ENCODE measurements around the gene CYB561D1. TPM values are rescaled to one million over a fixed set of nuclear protein-coding genes. Genes with fewer than 3 reads are reported as not detected.

Gene CYB561D1
- total and polyA plus RNA-seq, 2 donors (not counting 3 experiments of a cell fraction or from before 2014, with no cell fraction given): 7.2 to 7.3 TPM

DNA sequence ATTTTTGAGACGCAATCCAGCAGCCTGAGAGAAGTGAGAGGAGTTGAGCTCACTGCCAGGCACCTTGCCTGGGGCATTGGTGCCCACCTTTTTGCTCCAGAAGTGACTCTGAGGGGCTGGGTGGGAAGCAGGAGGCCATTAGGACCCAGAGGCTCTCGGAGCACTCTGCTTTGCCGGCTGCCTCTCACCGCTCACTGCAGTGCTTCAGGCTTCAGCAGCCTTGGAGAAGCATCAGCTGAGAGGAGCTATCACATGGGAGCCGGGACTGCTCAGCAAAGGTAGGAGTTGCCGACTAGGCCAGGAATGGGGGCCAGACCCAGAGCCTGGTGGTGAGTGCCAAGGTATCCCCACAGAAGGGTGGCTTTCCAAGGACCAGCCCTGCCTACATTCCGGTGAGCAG is 45.8 kb downstream of the CYB561D1 start, which contains the start of gene GPR61:
TSS of gene GPR61 (plus strand) at position 197 of the 400 bp plus-strand sequence. CDS start 3,151 bp downstream, outside the sequence.
- DNase-seq (ENCODE audit: low read depth, low spot score) (no peak), FAIRE-seq (no peak)
- intact Hi-C loops (cut with micrococcal nuclease): loop anchor here (10.0 kb wide), 1 partner anchor 355 kb away; no protein-coding TSS in a partner anchor

More for the DNA sequence above, 45.8 kb downstream of the CYB561D1 start, which contains the start of gene GPR61:
- Histone ChIP-seq H3K36me3 (ENCODE audit: control insufficient read depth in 2 of 2, extremely low read depth in 1 of 2, insufficient read depth in 2 of 2, low read length in 2 of 2) (no peaks in the 10 kb centered on the region), H3K4me3 (replicated peaks in 1 of 3; ENCODE audit: insufficient read depth in 1 of 3, low read depth in 1 of 3, low read length in 3 of 3) (no peak within 1 kb of the TSS), H3K27me3 (ENCODE audit: control insufficient read depth in 2 of 2, insufficient read depth in 2 of 2, low read length in 2 of 2) (no peaks in the 10 kb centered on the region), H2AFZ (ENCODE audit: low read depth, low read length) (no peak within 1 kb of the TSS), H3K9me1 (replicated peaks; ENCODE audit: control insufficient read depth, extremely low read depth, insufficient read depth, low read length) (no peaks in the 10 kb centered on the region), H3K4me2 (ENCODE audit: insufficient read depth, low read length) (no peak within 1 kb of the TSS), H4K20me1 (replicated peaks; ENCODE audit: control insufficient read depth, extremely low read depth, insufficient read depth, low read length) (no peaks in the 10 kb centered on the region), H3K79me2 (ENCODE audit: control insufficient read depth, insufficient read depth, low read length) (no peaks in the 10 kb centered on the region), H3K9me3 (replicated peaks; ENCODE audit: control insufficient read depth, insufficient read depth, low read length) (no peaks in the 10 kb centered on the region), H3K4me1 (ENCODE audit: control insufficient read depth, extremely low read depth, insufficient read depth, low read length) (no peaks in the 10 kb centered on the region), H3K9ac (replicated peaks; ENCODE audit: extremely low read depth, insufficient read depth, low read length) (no peak within 1 kb of the TSS), H3K27ac (ENCODE audit: insufficient read depth, low read depth, low read length) (no peak within 1 kb of the TSS)
- ChIA-PET POLR2A (no interaction called here), CTCF (interaction anchor here (1.6 to 18.7 kb wide), 3 partner anchors 40 to 101 kb away, joined by 3 to 955 read pairs (median 42); partner anchors contain the start of genes AMIGO1 and CYB561D1)
- TF ChIP-seq GATA2 (IDR thresholded peaks at IDR 0.05; ENCODE audit: insufficient read depth, insufficient read length, low read depth, low read length) (no peak), EZH2 (IDR thresholded peaks at IDR 0.05; ENCODE audit: borderline replicate concordance, low read depth, low read length, severe bottlenecking) (no peak), MYC (IDR thresholded peaks at IDR 0.05; ENCODE audit: low read depth, low read length) (no peak), FOS (IDR thresholded peaks at IDR 0.05; ENCODE audit: borderline replicate concordance, insufficient read depth, low read length) (no peak), POLR2A (IDR thresholded peaks at IDR 0.05; ENCODE audit: low read depth, low read length) (no peak), JUN (IDR thresholded peaks at IDR 0.05; ENCODE audit: borderline replicate concordance, insufficient read depth, insufficient read length, low read depth) (no peak), POLR2AphosphoS5 (IDR thresholded peaks at IDR 0.05; ENCODE audit: insufficient read depth, low read depth, low read length) (no peak)
- TF ChIP-seq, protein P1, sequence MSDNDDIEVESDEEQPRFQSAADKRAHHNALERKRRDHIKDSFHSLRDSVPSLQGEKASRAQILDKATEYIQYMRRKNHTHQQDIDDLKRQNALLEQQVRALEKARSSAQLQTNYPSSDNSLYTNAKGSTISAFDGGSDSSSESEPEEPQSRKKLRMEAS (IDR thresholded peaks at IDR 0.05; ENCODE audit: insufficient read depth, insufficient read length): no peak
- TF ChIP-seq, protein P2, sequence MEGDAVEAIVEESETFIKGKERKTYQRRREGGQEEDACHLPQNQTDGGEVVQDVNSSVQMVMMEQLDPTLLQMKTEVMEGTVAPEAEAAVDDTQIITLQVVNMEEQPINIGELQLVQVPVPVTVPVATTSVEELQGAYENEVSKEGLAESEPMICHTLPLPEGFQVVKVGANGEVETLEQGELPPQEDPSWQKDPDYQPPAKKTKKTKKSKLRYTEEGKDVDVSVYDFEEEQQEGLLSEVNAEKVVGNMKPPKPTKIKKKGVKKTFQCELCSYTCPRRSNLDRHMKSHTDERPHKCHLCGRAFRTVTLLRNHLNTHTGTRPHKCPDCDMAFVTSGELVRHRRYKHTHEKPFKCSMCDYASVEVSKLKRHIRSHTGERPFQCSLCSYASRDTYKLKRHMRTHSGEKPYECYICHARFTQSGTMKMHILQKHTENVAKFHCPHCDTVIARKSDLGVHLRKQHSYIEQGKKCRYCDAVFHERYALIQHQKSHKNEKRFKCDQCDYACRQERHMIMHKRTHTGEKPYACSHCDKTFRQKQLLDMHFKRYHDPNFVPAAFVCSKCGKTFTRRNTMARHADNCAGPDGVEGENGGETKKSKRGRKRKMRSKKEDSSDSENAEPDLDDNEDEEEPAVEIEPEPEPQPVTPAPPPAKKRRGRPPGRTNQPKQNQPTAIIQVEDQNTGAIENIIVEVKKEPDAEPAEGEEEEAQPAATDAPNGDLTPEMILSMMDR (IDR thresholded peaks at IDR 0.05; ENCODE audit: extremely low read depth in 1 of 2, insufficient read depth in 1 of 2, low read depth in 1 of 2, low read length in 2 of 2): no peak
- BruUV-seq (replicated peaks): no TSS peak
- dilution Hi-C loops (cut with MboI; ENCODE audit: extremely low pct_ligation_motif_present, low sequenced_read_pairs): no loop called here

All from endothelial cell of umbilical vein (primary cell).